ACC112 (cell line): Measurements from ENCODE around the gene IL20RB.
"Not testable (repeated sequence)": the region's sequence is repeated elsewhere in the genome, so short reads cannot be mapped to it uniquely, and the experiment has no call there.

Experiments
- H2AFZ ChIP-seq: fragments of 200-600 bp; sonication (generic); one replicate; pipeline ENCODE4 v1.6.0; 2017; ENCODE audit warnings: antibody characterized with exemption, low read length; ENCODE audit not compliant: unreplicated experiment
- H3K27ac ChIP-seq: fragments of 200-600 bp; sonication (generic); 2 replicates; pipeline ENCODE4 v1.5.1; 2014; ENCODE audit warnings: low read depth, mild to moderate bottlenecking, antibody characterized with exemption, low read length, moderate library complexity
- H3K27me3 ChIP-seq: fragments of 200-600 bp; sonication (generic); 2 replicates; pipeline ENCODE4 v1.6.1; 2014; ENCODE audit warnings: mild to moderate bottlenecking, antibody characterized with exemption, low read length, moderate library complexity, mixed read lengths; ENCODE audit not compliant: insufficient read depth
- H3K36me3 ChIP-seq: fragments of 200-600 bp; sonication (generic); 2 replicates; pipeline ENCODE4 v1.6.1; 2016; ENCODE audit warnings: mild to moderate bottlenecking, antibody characterized with exemption, low read length, moderate library complexity, mixed read lengths; ENCODE audit not compliant: insufficient read depth
- H3K4me1 ChIP-seq: fragments of 200-600 bp; sonication (generic); one replicate; pipeline ENCODE4 v1.6.1; 2016; ENCODE audit warnings: low read length, mixed read lengths; ENCODE audit not compliant: insufficient read depth, unreplicated experiment, control insufficient read depth
- H3K4me3 ChIP-seq: fragments of 200-600 bp; sonication (generic); 2 replicates; pipeline ENCODE4 v1.5.1; 2014; ENCODE audit warnings: mild to moderate bottlenecking, low read depth, low read length
- H3K79me2 ChIP-seq: fragments of 200-600 bp; sonication (generic); one replicate; pipeline ENCODE4 v1.6.0; 2016; ENCODE audit warnings: low read length; ENCODE audit not compliant: control insufficient read depth, unreplicated experiment, insufficient read depth

Gene IL20RB

GRCh38 chr3:137007376-137007775 is 49.6 kb downstream of the IL20RB start:
- H3K79me2 ChIP-seq, H3K4me1 ChIP-seq, H3K36me3 ChIP-seq, H3K27me3 ChIP-seq, H3K27ac ChIP-seq, H3K4me3 ChIP-seq, H2AFZ ChIP-seq: not testable (repeated sequence)

GRCh38 chr3:137008131-137008530 is 50.3 kb downstream of the IL20RB start:
- no peak overlapping the region for H3K27ac ChIP-seq
- no peak overlapping the region for H2AFZ ChIP-seq
- no peak overlapping the region for H3K4me3 ChIP-seq
- H3K36me3 ChIP-seq = no peaks in the 10 kb centered on the region
- peaks cover 12% of the 10 kb centered on the region for H3K4me1 ChIP-seq
- no peaks in the 10 kb centered on the region for H3K27me3 ChIP-seq
- H3K79me2 ChIP-seq = no peaks in the 10 kb centered on the region

GRCh38 chr3:137008976-137009375 is 51.2 kb downstream of the IL20RB start:
- Histone ChIP-seq H3K27me3 (no peaks in the 10 kb centered on the region), H3K4me3 (no peak overlapping the region), H2AFZ (no peak overlapping the region), H3K4me1 (peaks cover 12% of the 10 kb centered on the region), H3K36me3 (no peaks in the 10 kb centered on the region), H3K27ac (no peak overlapping the region), H3K79me2 (no peaks in the 10 kb centered on the region)

GRCh38 chr3:137010137-137010536 is 52.4 kb downstream of the IL20RB start:
- H3K4me3 ChIP-seq = no peak overlapping the region
- no peak overlapping the region for H3K27ac ChIP-seq
- H3K79me2 ChIP-seq = no peaks in the 10 kb centered on the region
- no peaks in the 10 kb centered on the region for H3K27me3 ChIP-seq
- no peak overlapping the region for H2AFZ ChIP-seq
- H3K4me1 ChIP-seq = peaks cover 16% of the 10 kb centered on the region
- H3K36me3 ChIP-seq = no peaks in the 10 kb centered on the region

- no peaks in the 10 kb centered on the region for H3K36me3 ChIP-seq
- H3K4me1 ChIP-seq = peaks cover 16% of the 10 kb centered on the region
- no peak overlapping the region for H3K27ac ChIP-seq
- H2AFZ ChIP-seq = no peak overlapping the region
- H3K79me2 ChIP-seq = no peaks in the 10 kb centered on the region
- H3K27me3 ChIP-seq = no peaks in the 10 kb centered on the region
- no peak overlapping the region for H3K4me3 ChIP-seq
These were observed 53.4 kb downstream of the IL20RB start for GRCh38 chr3:137011153-137011552.

DNA sequence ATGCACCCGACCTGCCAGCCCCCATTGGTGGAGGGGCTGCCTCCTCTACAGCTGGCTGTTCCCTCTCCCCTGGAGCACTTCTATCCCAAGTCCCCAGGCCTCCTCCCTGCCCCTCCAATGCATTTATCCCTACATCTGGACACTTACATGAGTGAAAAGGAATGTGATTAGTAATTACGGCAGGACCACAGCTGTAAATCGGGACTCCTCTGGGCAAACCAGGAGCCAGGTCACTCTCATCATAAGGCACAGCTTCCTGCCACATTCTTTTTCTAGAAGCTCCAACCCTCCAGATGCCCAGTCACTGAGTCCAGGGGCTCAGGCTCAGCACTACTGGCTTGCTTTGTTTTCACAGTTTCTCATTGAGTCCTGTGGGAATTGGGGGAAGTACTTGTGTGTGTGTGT is 54.3 kb downstream of the IL20RB start:
- no peaks in the 10 kb centered on the region for H3K36me3 ChIP-seq
- H2AFZ ChIP-seq = no peak overlapping the region
- no peaks in the 10 kb centered on the region for H3K27me3 ChIP-seq
- H3K27ac ChIP-seq = no peak overlapping the region
- H3K4me1 ChIP-seq = peaks cover 16% of the 10 kb centered on the region
- no peaks in the 10 kb centered on the region for H3K79me2 ChIP-seq
- no peak overlapping the region for H3K4me3 ChIP-seq

GRCh38 chr3:137013951-137014688 is 56.3 kb downstream of the IL20RB start:
- Histone ChIP-seq H3K79me2 (no peaks in the 10 kb centered on the region), H3K27me3 (no peaks in the 10 kb centered on the region), H2AFZ (peak overlapping the region; percentile 81), H3K27ac (peak overlapping the region; percentile 9; the same call in 1 of the 2 replicates), H3K4me1 (peaks cover 16% of the 10 kb centered on the region), H3K4me3 (peak overlapping the region; percentile 75), H3K36me3 (no peaks in the 10 kb centered on the region)

DNA sequence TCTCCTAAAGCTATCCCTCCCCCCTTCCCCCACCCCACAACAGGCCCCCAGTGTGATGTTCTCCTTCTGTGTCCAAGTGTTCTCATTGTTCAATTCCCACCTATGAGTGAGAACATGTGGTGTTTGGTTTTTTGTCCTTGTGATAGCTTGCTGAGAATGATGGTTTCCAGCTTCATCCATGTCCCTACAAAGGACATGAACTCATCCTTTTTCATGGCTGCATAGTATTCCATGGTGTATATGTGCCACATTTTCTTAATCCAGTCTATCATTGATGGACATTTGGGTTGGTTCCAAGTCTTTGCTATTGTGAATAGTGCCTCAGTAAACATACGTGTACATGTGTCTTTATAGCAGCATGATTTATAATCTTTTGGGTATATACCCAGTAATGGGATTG is 59.5 kb downstream of the IL20RB start:
- not testable (repeated sequence) for H3K27ac ChIP-seq, H3K79me2 ChIP-seq, H2AFZ ChIP-seq, H3K27me3 ChIP-seq, H3K4me3 ChIP-seq, H3K4me1 ChIP-seq, H3K36me3 ChIP-seq

GRCh38 chr3:137020315-137020714 is 62.5 kb downstream of the IL20RB start:
- Histone ChIP-seq H3K4me1 (no peaks in the 10 kb centered on the region), H3K79me2 (no peaks in the 10 kb centered on the region), H3K27me3 (no peaks in the 10 kb centered on the region), H2AFZ (no peak overlapping the region), H3K36me3 (no peaks in the 10 kb centered on the region), H3K27ac (no peak overlapping the region), H3K4me3 (no peak overlapping the region)

GRCh38 chr3:137020888-137021287 is 63.1 kb downstream of the IL20RB start:
- Histone ChIP-seq H3K79me2 (no peaks in the 10 kb centered on the region), H3K4me3 (no peak overlapping the region), H2AFZ (no peak overlapping the region), H3K27me3 (no peaks in the 10 kb centered on the region), H3K4me1 (no peaks in the 10 kb centered on the region), H3K27ac (no peak overlapping the region), H3K36me3 (no peaks in the 10 kb centered on the region)

- Histone ChIP-seq H2AFZ (no peak overlapping the region), H3K27me3 (no peaks in the 10 kb centered on the region), H3K79me2 (no peaks in the 10 kb centered on the region), H3K36me3 (no peaks in the 10 kb centered on the region), H3K27ac (no peak overlapping the region), H3K4me3 (no peak overlapping the region), H3K4me1 (no peaks in the 10 kb centered on the region)
These were observed 66.6 kb downstream of the IL20RB start for GRCh38 chr3:137024348-137024747.
